ENCODE data around the gene CALML5.

CALML5 gene

DNA sequence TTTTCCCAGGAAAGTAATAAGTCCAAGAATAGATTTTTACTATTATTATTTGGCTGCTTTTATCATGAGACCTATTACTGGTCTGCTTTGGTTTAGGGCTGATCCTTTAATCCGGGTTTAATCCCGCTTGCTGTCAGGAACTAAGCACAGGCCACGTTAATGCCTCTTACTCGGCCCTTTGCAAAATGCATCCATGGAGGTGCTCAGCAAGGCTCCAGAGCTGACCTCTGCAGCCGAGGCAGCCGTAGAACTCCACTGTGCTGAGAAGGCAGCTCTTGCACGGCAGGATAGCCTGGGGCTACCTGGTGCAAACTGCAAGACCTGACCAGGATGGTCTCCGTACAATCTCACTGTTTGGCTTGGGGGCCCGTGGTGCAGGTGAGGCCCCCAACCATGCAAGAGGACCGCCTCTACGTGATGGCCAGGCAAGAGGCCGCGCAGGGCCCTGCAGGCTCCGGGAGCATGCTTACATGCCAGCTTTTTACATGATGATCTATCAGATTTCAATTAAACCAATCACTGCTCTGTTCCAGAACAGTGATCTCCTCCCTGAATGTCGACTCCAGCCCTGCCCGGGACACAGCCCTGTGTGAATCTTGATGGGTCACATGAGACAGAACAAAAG lies 15.0 kb upstream of the CALML5 start:
- DNase-seq: no peak

DNA sequence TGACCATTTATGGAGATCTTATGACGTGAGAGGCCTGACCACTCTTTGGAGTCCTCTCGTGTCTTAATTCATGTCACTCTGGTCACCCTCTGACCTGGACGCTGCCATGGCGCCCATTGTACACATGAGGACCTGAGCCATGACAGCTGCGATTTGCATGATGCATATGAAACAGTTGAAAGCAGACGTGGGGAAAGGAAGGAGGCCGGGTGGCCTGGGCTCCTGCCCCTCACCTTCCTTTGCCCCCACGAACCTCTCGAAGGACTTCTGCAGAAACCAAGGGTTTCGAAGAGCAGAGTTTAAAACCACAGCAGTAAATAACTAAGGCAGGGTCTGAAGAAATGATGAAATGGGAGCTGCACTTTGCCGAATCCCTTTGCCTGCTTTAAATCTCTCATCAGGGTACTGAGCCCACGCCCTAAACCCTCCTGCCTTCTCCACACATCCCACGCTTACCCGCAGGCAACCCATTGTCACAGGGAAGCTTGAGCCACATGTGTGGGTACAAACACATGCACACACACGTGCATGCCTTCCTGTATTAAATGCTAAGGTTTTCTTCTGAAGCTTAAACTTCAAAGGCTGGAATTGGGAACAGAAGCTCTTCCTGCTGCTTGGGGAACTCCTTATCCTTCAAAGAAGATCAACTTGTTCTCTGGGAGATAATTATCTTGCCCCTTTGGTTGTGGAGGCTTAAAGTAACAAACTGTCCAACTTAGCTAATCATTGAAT lies 13.7 kb upstream of the CALML5 start:
- DNase-seq: no peak

DNA sequence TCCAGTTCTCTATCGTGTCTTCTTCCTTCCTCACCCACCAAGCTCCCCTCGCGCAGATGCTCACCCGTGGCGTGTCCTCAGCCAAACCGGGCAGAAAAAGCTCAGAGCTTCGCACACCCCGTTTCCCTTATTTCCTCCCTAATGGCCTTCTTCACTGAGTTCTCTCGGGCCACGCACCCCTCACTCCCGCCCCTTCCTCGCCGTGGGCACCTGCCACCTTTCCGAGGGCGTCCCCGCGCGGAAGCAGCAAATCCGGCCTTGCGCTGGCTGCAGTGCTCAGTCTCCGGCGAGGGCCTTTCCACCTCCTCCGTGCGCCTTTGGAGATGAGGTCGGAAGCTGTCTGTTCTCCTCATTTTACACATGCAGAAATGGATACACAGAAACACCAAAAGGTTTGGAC lies 13.0 kb upstream of the CALML5 start:
- no peak for DNase-seq

DNA sequence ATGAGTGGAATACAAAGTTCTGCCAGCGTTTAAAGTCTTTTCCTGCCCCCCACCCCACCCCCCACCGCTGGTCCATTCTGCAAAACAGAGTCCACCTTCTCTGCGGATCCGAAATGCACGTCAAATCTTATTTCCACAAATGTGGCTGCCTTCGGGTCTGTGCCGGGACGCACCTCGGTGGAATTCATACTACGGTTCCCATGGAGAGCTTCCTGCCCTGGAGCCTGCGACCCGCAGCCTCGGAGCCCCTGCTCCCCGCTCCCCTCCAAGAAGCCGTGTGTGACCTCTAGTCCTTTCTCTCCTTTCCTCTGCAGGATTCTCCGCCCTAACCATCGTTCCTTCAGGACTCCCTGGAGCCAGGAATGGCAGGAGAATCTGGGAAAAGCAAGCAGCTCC lies 12.5 kb upstream of the CALML5 start:
- DNase-seq: no peak

DNA sequence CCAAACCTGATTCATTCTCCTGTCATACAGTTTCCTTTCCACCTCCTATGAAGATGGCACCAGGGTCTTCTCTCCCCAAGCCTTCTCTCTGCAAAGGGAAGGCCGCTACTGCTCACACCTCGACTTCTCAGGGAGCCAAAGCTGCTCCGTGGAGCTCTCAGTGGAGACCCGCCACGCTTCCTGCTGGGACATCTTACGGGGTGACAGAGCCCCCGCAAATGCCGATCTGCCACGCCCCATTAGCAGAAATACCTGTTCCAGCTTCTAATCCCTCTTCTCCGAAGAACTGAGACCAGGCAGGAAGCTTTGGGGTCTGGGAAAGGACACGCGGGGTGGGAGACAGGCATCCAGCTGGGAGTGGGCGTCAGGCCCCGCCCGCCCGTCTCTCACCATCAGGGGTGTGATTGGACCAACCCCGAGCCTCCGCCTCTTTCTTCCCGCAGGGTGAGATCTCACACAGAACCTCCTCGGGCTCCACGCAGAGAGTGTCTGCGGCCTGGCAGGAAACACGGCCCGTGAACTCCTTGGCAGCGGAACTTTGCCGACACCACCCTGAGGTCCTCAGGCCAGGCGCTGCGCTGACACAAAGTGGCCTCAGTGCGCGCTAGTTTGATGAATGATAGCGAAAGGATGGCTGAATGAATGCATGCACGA lies 12.0 kb upstream of the CALML5 start:
- no peak for DNase-seq

DNA sequence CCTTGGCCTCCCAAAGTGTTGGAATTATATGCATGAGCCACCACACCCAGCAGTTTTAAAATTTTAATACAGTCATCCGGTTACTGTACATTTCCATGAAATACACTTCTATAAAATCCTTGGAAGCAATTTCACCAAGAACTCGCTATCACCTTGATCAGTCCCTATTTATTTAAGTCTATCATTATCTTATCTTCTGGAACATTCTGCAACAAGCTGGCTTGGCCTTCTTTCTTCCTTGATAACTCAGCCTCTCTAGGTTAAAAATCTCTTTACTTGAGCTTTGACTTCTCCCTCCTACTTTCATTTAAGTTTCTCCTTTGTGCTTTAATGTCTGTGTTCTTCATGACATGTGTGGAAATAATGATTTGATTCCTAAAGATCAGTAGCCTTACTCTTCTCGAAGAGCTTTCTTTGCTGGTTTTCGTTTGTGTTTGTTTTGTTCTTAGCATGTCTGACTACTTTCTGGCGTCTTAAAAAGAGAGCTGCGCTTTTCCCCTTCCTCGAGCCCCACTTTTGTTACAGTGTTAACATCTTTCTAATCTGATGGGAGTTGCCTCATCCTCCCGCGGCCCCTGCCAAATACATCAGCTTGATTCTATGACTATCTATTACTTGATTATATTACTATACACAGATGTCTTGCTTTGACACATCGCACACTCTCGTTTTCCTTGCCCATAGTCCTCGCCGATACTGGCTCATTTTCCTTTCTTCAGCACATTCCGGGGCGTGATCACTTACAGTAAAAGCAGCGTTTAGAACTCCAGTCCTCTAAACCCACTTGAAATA lies 11.1 kb upstream of the CALML5 start:
- no peak for DNase-seq

DNA sequence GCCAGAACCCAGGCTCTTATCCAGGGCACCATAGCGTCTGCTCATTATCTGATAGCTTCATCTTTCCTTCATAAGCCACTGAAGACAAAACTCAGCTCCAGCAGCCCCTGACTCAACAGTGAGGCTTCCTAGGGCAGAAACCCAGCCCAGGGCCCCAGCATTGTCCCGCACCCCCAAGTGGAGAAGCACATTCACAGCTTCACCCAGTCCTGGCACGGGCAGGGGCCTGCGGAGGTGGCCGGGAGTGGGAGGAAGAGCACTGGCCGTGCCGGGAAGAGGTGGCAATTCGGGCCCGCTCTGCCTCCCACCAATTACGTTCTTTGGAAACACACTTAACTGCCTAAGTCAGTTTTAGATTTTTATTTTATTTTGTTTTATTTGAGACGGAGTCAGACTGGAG lies 10.3 kb upstream of the CALML5 start:
- DNase-seq: no peak

DNA sequence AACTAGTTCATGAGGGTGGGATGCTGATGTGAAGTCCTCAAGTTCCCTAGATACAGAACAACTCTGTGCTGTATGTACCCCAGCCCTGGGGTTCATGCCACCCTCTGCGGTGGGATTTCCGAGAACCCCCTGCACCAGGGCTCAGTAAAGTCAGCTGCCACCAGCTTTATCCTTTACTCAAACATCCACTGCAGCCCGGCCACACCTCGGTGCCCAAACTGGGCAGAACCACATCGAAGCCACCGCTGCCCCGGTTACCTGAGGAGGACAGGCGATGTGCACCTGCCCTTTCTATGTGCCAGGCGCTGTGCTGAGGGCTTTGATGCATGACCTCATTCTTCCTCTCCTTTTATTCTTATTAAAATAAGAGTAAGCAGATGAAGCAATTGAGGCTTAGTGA lies 9.9 kb upstream of the CALML5 start:
- no peak for DNase-seq

DNA sequence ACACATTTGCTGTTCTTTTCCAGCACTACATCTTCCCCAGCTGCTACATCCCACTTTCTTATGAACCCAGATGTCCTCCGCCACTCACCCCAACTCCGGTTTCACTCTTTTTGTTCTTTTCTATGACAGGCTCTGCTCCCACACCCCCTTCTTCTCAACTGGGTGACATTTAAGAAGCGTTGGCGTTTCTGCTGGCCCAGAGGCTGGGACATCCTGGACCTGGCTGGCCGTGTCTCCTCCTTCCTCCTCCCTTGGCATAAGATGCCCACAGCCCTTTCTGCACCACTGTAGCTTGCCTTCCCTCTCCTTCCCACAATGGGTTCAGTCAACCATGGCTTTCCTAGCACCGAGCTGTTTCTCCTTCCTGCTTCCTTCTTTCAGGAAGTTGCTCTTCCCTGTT lies 9.4 kb upstream of the CALML5 start:
- no peak for DNase-seq

DNA sequence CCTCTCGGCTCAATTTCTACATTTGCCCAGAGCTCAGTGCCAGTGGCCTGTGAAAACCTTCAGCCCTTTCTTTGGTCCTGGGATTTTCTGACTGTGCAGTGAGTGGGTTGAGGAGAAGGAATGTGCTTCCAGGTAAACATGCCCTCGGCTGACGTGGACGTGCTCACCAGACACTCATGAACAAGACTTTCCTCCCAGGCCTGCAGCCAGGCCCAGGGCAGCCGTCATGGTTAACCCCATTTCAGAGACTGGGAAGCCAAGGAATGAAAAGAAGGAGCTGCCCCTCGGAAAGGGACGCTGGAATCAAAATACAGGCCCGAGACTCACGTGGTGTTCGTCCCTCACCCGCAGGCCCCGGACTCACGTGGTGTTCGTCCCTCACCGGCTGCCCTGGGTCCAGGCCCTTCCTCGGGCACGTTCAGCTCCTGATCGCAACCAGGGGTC lies 8.8 kb upstream of the CALML5 start:
- DNase-seq: no peak

DNA sequence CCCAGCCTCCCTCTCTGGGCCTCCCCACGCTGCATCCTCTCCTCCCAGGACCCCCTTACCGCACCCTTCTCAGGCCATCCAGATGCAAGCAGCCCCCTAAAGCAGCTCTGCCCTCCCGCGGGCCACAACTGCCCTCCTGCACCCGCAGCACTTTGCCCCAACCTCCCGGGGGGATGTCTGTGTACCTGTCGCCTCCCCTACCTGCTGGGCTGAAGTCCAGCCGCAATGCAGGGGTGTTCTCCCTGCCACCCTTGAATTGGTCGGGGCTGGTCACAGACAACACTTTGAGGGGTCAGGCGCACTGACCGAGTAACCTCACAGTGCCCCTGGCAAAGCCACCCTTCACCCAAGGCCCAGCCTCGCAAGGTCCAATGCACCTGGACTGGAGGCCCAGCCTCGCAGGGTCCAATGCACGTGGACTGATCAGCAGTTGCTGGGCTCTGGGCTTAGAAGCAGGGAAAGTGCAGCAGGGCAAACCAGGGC lies 8.3 kb upstream of the CALML5 start:
- DNase-seq: no peak

DNA sequence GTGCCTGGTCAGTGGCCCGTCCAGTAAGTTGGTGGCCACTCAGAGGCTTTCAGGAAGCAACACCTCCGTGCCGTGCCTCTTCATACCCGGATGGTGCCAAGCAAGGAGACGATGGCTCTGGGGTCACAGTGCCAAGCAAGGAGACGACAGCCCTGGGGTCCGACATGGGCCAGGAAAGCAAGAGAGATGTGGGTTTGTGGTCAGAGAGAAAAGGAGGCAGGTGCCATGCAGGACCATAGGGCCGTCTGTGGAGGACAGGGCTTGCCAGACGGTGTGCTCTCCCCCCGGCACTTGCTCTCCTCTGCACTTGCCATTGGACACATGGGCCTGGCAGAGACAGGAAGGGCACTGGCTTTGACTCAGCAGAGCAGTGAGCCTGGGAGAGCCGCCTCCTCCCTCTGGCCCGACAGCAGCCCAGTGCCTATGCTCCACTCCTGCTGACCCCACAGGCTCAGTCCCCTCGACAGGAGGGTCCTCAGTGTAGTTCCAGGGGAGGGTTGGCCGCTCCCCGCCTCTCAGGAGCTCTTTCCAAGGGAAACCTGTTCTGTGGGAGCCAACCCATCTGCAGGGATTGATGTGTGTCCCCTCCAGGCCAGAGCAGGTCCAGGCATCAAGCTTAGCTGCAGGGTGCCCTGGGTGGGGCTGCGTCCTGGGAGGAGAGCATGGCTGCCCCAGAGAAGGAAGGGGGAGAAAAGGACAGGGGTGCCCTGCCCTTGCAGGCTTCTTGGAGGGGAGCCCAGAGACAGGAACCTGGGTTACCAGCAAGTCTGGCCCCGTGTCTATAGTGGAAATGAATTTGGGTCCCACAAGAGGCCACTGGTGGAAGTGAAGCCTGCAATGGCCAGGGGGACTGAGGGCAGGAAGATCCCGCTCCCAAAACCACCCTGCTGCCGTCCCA lies 7.6 kb upstream of the CALML5 start:
- DNase-seq: no peak

DNA sequence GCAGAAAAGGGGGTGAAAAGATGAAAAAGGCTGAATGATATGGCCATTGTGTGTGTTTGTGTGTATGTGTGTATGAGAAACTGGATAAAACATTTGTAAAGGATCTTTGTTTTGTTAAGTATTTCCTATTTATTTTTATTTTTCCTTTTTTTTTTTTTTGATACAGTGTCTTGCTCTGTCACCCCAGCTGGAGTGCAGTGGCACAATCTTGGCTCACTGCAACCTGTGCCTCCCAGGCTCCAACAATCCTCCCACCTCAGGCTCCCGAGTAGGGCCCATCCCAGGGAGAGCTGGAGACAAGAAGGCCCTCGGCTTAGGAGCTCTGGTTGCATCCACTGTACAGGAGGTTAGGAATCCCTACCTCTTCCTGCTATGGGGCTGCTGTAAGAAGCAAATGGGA lies 6.9 kb upstream of the CALML5 start:
- DNase-seq: no peak

DNA sequence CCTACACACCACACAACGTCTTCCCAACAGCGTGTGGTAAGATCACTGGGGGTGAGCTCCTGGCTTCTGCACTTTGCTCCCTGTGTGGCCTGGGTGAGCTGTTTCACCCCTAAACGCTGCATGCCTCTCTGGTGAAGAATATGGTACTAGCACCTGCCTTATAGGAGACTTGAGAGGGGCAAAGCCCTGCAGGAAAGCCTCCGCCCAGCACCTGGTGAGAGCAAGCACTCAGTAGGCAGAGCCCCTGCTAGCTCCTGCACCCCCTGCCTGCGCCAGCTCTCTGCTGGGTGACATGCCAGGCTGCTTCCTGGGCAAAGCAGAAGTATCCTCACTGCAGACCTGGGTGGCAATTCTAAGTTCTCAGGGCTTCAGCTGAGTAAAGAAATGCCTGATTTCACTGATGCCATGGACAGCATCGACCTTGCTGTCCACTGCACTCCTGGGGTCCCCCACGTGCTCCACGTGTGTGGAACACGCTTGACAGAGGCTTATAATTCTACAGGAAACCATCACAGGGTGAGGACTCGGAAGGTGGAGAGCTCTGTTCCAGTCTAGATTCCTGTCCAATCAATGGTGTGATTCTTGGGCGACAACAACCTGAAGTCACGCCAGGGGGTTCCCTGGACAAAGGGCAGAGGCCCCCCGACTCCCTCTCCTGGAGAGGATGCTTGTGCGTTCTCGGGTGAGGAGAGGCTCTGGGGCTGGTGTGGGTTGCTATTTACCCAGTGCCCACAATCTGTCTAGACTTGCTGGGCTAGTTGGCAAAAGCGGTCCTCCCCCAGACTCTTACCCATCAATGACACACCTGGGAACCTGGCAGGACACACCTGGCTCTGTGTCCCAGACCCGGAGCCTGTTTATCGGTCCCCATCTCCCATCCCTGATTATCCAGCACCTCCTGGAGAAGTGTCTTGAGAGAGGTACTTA lies 5.0 kb upstream of the CALML5 start:
- DNase-seq: no peak

DNA sequence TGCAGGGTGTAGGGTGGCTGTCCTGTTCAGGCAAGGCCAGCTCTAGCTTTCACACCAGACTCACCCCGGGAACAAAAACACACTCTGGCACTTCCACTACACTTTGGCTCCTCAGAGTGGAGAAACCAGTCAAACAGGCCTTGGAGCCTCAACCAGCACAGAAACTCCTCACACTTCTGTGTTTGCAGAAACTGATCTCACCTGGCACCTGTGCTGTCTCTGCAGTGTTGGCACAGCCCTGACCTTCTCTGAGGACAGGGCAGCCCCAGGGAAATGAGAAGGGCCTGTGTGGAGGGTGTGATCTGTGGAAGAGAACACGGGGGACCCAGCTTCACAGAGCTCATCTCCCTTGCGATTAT lies 4.1 kb upstream of the CALML5 start:
- no peak for DNase-seq

DNA sequence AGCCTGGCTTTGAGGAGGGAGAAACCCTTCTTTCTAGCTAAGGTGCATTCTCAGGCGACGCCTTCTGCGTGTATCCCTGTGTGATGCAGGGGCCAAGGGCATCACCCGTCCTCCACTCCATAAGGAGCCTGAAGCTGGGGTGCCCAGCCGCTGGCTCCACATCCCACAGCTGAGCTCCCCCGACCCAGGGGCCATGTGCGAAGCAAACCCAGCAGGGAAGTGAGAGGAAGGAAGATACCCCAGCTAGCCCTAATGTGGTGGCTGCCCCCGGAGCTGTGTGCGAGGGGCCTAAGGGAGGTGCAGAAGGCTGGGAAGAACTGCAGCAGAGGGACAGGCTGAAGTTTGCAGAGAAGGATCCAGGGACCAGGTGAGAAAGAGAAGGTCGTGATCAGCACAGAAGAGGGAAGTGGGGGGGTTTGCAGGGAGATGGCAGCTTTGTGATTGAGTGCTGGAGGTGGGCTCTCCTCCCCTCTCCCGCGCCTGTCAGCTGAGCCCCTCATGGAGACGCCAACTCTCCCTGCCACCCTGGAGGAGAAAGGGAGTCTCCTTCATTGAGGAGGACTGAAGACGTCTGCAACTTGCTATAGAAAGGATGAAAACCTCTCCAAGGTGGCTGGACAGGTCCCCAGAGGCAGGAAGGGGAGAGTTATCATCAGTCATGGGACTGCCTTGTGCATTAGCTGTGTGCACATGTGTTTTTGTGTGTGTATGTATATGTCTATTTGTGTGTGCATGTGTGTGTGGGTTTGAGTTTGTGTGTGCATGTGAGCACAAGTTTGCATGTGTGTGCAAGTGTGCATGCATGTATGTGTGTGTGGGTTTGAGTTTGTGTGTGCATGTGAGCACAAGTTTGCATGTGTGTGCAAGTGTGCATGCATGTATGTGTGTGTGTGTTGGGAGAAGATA lies 3.5 kb upstream of the CALML5 start:
- DNase-seq: no peak

DNA sequence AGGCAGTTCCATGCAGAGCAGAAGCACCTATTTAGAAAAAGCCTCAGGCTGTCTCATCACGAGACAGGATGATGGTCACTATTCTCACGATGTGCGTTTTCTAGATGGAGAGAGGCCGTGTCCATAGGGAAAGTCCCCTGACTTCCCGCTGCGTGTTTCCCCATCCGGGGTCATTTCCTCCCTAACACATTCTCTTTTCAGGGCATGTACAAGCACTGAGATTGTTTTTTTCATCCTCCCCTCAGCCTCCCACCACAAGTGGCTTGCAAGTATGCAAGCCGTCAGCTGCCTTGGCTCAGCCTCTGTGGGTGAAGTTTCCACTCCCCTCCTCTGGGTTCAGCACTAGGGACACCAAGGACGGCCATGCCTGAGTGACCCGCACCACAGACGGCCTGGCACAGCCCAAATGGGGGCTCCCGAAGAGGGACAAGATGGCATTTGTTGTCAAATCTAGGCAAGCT lies 2.7 kb upstream of the CALML5 start:
- DNase-seq: no peak

DNA sequence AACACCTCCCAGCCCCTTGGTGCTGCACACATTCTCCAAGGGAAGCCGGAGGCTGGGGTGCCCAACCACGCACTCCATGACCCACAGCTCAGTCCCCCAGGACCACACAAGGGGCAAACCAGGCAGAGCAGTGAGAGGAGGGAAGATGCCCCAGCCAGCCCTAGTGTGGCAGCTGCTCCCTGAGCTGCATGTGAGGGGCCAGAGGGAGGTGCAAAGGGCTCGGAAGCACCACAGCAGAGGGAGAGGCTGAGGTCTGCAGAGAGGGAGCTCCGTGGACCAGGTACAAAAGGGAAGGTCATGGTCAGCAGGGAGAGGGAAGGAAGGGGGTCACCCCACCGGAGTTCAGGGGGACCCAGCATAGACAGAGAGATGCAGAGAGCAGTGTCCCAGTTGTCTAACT lies 1.5 kb upstream of the CALML5 start:
- no peak for DNase-seq

DNA sequence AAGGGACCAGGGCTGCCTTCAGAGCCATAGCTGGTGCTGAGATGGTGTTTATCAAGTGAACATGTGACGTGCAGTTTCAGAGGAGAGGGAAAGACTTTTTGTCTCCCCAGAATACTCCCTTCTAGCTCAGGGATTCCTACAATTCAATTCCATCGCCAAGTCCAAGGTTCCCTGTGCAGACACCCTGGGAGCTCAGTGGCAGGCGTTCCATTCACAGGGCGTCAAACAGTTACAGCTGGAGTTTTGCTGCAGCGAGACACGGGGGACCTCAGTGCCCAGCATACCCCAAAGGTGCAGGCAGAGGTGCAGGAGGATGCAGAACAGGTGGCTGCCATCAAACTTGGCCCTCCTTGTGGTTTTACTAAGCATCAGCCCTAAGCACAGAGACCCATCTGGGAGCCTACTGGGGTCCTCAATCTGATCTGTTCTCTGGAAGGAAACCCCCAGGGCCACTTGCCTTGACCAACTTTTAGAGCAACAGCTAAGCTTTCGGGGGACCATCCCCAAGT lies 846 bp upstream of the CALML5 start:
- DNase-seq: no peak

All from SHP77 (cell line).